Stimulated activated memory B cell treated with anti-CD40 and anti-IgM and Interleukin-4, amounts not matched to agents 10 μg/mL and 1 μg/mL and 100 μg/mL, for 72 hours (primary cell): ENCODE data around the gene CDK16.
A peak's percentile ranks its signal among the peaks of the same experiment; 100 is the strongest.

Source experiments
- ATAC-seq: fragments of 150-1000 bp; cut with Tn5 transposase; 2 replicates; pipeline ENCODE4 v1.10.0; 2021
- H3K27ac Mint-ChIP-seq: one replicate; pipeline ENCODE4 v1.8.0; 2022; ENCODE audit warnings: mild to moderate bottlenecking, mixed read lengths
- H3K27me3 Mint-ChIP-seq: one replicate; pipeline ENCODE4 v1.8.0; 2022; ENCODE audit warnings: mixed read lengths
- H3K36me3 Mint-ChIP-seq: one replicate; pipeline ENCODE4 v1.8.0; 2022; ENCODE audit warnings: mixed read lengths
- H3K4me1 Mint-ChIP-seq: one replicate; pipeline ENCODE4 v1.8.0; 2022; ENCODE audit warnings: mixed read lengths
- H3K4me3 Mint-ChIP-seq: one replicate; pipeline ENCODE4 v1.8.0; 2022; ENCODE audit warnings: mild to moderate bottlenecking, moderate library complexity, mixed read lengths
- H3K9me3 Mint-ChIP-seq: one replicate; pipeline ENCODE4 v1.8.0; 2022; ENCODE audit warnings: mixed read lengths

Gene CDK16

GRCh38 chrX:47194194-47194787 is 24.2 kb upstream of the CDK16 start:
- H3K9me3 Mint-ChIP-seq, result no peaks in the 10 kb centered on the region
- H3K27me3 Mint-ChIP-seq, result no peaks in the 10 kb centered on the region
- peaks cover 18% of the 10 kb centered on the region for H3K36me3 Mint-ChIP-seq
- H3K4me1 Mint-ChIP-seq, result peaks cover 55% of the 10 kb centered on the region
- peak overlapping the region; percentile 97 for H3K4me3 Mint-ChIP-seq
- ATAC-seq, result no peak
- peak overlapping the region; percentile 96 for H3K27ac Mint-ChIP-seq

- H3K36me3 Mint-ChIP-seq, result peaks cover 23% of the 10 kb centered on the region
- no peaks in the 10 kb centered on the region for H3K9me3 Mint-ChIP-seq
- peak overlapping the region; percentile 96 for H3K27ac Mint-ChIP-seq
- H3K4me1 Mint-ChIP-seq, result peaks cover 46% of the 10 kb centered on the region
- no peaks in the 10 kb centered on the region for H3K27me3 Mint-ChIP-seq
- no peak for ATAC-seq
- H3K4me3 Mint-ChIP-seq, result peak overlapping the region; percentile 97
Measured at GRCh38 chrX:47196098-47196497, 22.4 kb upstream of the CDK16 start.

- Mint-ChIP-seq H3K36me3 (peaks cover 37% of the 10 kb centered on the region), H3K27ac (no peak overlapping the region), H3K9me3 (no peaks in the 10 kb centered on the region), H3K27me3 (no peaks in the 10 kb centered on the region), H3K4me1 (peaks cover 44% of the 10 kb centered on the region), H3K4me3 (no peak overlapping the region)
- no peak for ATAC-seq
Measured at GRCh38 chrX:47197526-47197925, 21.0 kb upstream of the CDK16 start.

GRCh38 chrX:47198026-47198686 is 20.3 kb upstream of the CDK16 start:
- H3K4me3 Mint-ChIP-seq, result no peak overlapping the region
- peaks cover 38% of the 10 kb centered on the region for H3K4me1 Mint-ChIP-seq
- H3K9me3 Mint-ChIP-seq, result no peaks in the 10 kb centered on the region
- H3K36me3 Mint-ChIP-seq, result peaks cover 41% of the 10 kb centered on the region
- ATAC-seq, result no peak
- no peaks in the 10 kb centered on the region for H3K27me3 Mint-ChIP-seq
- H3K27ac Mint-ChIP-seq, result no peak overlapping the region

- Mint-ChIP-seq H3K36me3 (peaks cover 44% of the 10 kb centered on the region), H3K27me3 (no peaks in the 10 kb centered on the region), H3K9me3 (no peaks in the 10 kb centered on the region), H3K4me1 (peaks cover 35% of the 10 kb centered on the region), H3K27ac (no peak overlapping the region), H3K4me3 (no peak overlapping the region)
- ATAC-seq, result no peak
Measured at GRCh38 chrX:47198687-47199080, 19.8 kb upstream of the CDK16 start.

- H3K27ac Mint-ChIP-seq, result no peak overlapping the region
- peaks cover 34% of the 10 kb centered on the region for H3K4me1 Mint-ChIP-seq
- peaks cover 49% of the 10 kb centered on the region for H3K36me3 Mint-ChIP-seq
Measured at GRCh38 chrX:47199286-47199685, 19.2 kb upstream of the CDK16 start.

GRCh38 chrX:47200385-47201150 is 17.9 kb upstream of the CDK16 start:
- no peak overlapping the region for H3K27ac Mint-ChIP-seq
- H3K4me1 Mint-ChIP-seq, result peaks cover 21% of the 10 kb centered on the region
- no peak for ATAC-seq
- H3K36me3 Mint-ChIP-seq, result peaks cover 57% of the 10 kb centered on the region
- no peaks in the 10 kb centered on the region for H3K27me3 Mint-ChIP-seq
- H3K4me3 Mint-ChIP-seq, result no peak overlapping the region
- no peaks in the 10 kb centered on the region for H3K9me3 Mint-ChIP-seq

More at GRCh38 chrX:47199286-47199685, 19.2 kb upstream of the CDK16 start:
- H3K27me3 Mint-ChIP-seq, result no peaks in the 10 kb centered on the region
- H3K4me3 Mint-ChIP-seq, result no peak overlapping the region
- ATAC-seq, result no peak
- no peaks in the 10 kb centered on the region for H3K9me3 Mint-ChIP-seq

- peaks cover 48% of the 10 kb centered on the region for H3K36me3 Mint-ChIP-seq
- H3K27me3 Mint-ChIP-seq, result no peaks in the 10 kb centered on the region
- no peak overlapping the region for H3K27ac Mint-ChIP-seq
- ATAC-seq, result no peak
- H3K4me1 Mint-ChIP-seq, result peaks cover 12% of the 10 kb centered on the region
- H3K4me3 Mint-ChIP-seq, result no peak overlapping the region
- no peaks in the 10 kb centered on the region for H3K9me3 Mint-ChIP-seq
Measured at GRCh38 chrX:47201345-47201944, 17.0 kb upstream of the CDK16 start.

GRCh38 chrX:47202316-47202715 is 16.2 kb upstream of the CDK16 start:
- Mint-ChIP-seq H3K4me1 (peaks cover 3% of the 10 kb centered on the region), H3K27ac (no peak overlapping the region), H3K27me3 (no peaks in the 10 kb centered on the region), H3K4me3 (no peak overlapping the region), H3K36me3 (peaks cover 55% of the 10 kb centered on the region), H3K9me3 (no peaks in the 10 kb centered on the region)
- no peak for ATAC-seq

GRCh38 chrX:47202877-47203276 is 15.6 kb upstream of the CDK16 start:
- no peaks in the 10 kb centered on the region for H3K9me3 Mint-ChIP-seq
- H3K4me1 Mint-ChIP-seq, result no peaks in the 10 kb centered on the region
- ATAC-seq, result no peak
- no peak overlapping the region for H3K4me3 Mint-ChIP-seq
- H3K27ac Mint-ChIP-seq, result no peak overlapping the region
- no peaks in the 10 kb centered on the region for H3K27me3 Mint-ChIP-seq
- peaks cover 56% of the 10 kb centered on the region for H3K36me3 Mint-ChIP-seq

GRCh38 chrX:47204970-47205369 is 13.5 kb upstream of the CDK16 start:
- H3K9me3 Mint-ChIP-seq, result no peaks in the 10 kb centered on the region
- H3K4me3 Mint-ChIP-seq, result no peak overlapping the region
- H3K4me1 Mint-ChIP-seq, result no peaks in the 10 kb centered on the region
- no peak for ATAC-seq
- H3K27ac Mint-ChIP-seq, result no peak overlapping the region
- no peaks in the 10 kb centered on the region for H3K27me3 Mint-ChIP-seq
- H3K36me3 Mint-ChIP-seq, result peaks cover 46% of the 10 kb centered on the region

GRCh38 chrX:47206316-47206715 is 12.2 kb upstream of the CDK16 start:
- H3K9me3 Mint-ChIP-seq, result no peaks in the 10 kb centered on the region
- no peaks in the 10 kb centered on the region for H3K4me1 Mint-ChIP-seq
- no peaks in the 10 kb centered on the region for H3K27me3 Mint-ChIP-seq
- H3K27ac Mint-ChIP-seq, result no peak overlapping the region
- H3K36me3 Mint-ChIP-seq, result peaks cover 44% of the 10 kb centered on the region
- no peak overlapping the region for H3K4me3 Mint-ChIP-seq
- no peak for ATAC-seq

- Mint-ChIP-seq H3K27me3 (no peaks in the 10 kb centered on the region), H3K27ac (no peak overlapping the region), H3K36me3 (peaks cover 40% of the 10 kb centered on the region), H3K9me3 (no peaks in the 10 kb centered on the region), H3K4me1 (no peaks in the 10 kb centered on the region), H3K4me3 (no peak overlapping the region)
- ATAC-seq, result no peak
Measured at GRCh38 chrX:47208108-47208507, 10.4 kb upstream of the CDK16 start.

- ATAC-seq, result no peak
- H3K4me1 Mint-ChIP-seq, result no peaks in the 10 kb centered on the region
- H3K9me3 Mint-ChIP-seq, result no peaks in the 10 kb centered on the region
- no peak overlapping the region for H3K27ac Mint-ChIP-seq
- H3K4me3 Mint-ChIP-seq, result no peak overlapping the region
- H3K27me3 Mint-ChIP-seq, result no peaks in the 10 kb centered on the region
- H3K36me3 Mint-ChIP-seq, result peaks cover 43% of the 10 kb centered on the region
Measured at GRCh38 chrX:47209508-47210238, 8.8 kb upstream of the CDK16 start.
